ENCODE measurements around the gene TMEM151B.
A peak's percentile ranks its signal among the peaks of the same experiment; 100 is the strongest.

Gene TMEM151B

GRCh38 chr6:44270526-44271405, 516 bp downstream of the TMEM151B start:
- peaks cover 7% of the 10 kb centered on the region for H3K27me3 ChIP-seq (ENCODE audit: low read depth)
- peak overlapping the region; percentile 13; the same call in 1 of the 2 replicates for H3K4me3 ChIP-seq
- DNase-seq (ENCODE audit: low spot score in 2 of 2) = peak in 1 of 2 experiments; percentile 68
- no peaks in the 10 kb centered on the region for H3K36me3 ChIP-seq (replicated peaks)
- H3K9me3 ChIP-seq = no peaks in the 10 kb centered on the region
- peaks cover under 1% of the 10 kb centered on the region; the same call in 1 of the 2 replicates for H3K4me1 ChIP-seq
- in situ Hi-C loops (cut with MboI; ENCODE audit: low sequenced_read_pairs) = no loop called here

DNA sequence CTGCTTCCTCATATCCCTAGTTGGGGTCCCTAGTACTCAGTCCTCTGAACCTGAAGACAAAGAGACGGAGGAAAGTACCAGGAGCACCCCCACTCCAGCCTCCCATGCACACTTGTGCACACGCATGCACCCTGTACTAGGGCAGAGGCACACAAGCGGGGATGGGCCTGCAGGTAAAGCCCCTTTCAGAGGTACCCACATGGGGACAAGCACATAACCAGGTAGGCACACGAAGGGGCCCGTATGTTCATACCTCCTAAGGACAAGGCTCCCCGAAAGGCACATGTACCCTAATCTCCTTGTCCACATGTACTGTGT, 1.1 kb downstream of the TMEM151B start:
- H3K27me3 ChIP-seq (ENCODE audit: low read depth) = peaks cover 7% of the 10 kb centered on the region
- no peaks in the 10 kb centered on the region for H3K4me1 ChIP-seq
- no peaks in the 10 kb centered on the region for H3K9me3 ChIP-seq
- no peak for DNase-seq (ENCODE audit: low spot score in 2 of 2)
- H3K4me3 ChIP-seq = no peak overlapping the region
- H3K36me3 ChIP-seq (replicated peaks) = no peaks in the 10 kb centered on the region
- in situ Hi-C loops (cut with MboI; ENCODE audit: low sequenced_read_pairs) = no loop called here

- in situ Hi-C loops (cut with MboI; ENCODE audit: low sequenced_read_pairs) = no loop called here
- H3K27me3 ChIP-seq (ENCODE audit: low read depth) = peaks cover 7% of the 10 kb centered on the region
- DNase-seq (ENCODE audit: low spot score in 2 of 2) = no peak
Measured at GRCh38 chr6:44271914-44272313, 1.7 kb downstream of the TMEM151B start.

GRCh38 chr6:44272529-44272928, 2.3 kb downstream of the TMEM151B start:
- Histone ChIP-seq H3K9me3 (no peaks in the 10 kb centered on the region), H3K27me3 (ENCODE audit: low read depth) (peaks cover 11% of the 10 kb centered on the region), H3K4me3 (no peak overlapping the region), H3K4me1 (no peaks in the 10 kb centered on the region), H3K36me3 (replicated peaks) (no peaks in the 10 kb centered on the region)
- no peak for DNase-seq (ENCODE audit: low spot score in 2 of 2)
- in situ Hi-C loops (cut with MboI; ENCODE audit: low sequenced_read_pairs) = no loop called here

More at GRCh38 chr6:44271914-44272313, 1.7 kb downstream of the TMEM151B start:
- Histone ChIP-seq H3K4me1 (no peaks in the 10 kb centered on the region), H3K9me3 (no peaks in the 10 kb centered on the region), H3K36me3 (replicated peaks) (no peaks in the 10 kb centered on the region), H3K4me3 (no peak overlapping the region)

DNA sequence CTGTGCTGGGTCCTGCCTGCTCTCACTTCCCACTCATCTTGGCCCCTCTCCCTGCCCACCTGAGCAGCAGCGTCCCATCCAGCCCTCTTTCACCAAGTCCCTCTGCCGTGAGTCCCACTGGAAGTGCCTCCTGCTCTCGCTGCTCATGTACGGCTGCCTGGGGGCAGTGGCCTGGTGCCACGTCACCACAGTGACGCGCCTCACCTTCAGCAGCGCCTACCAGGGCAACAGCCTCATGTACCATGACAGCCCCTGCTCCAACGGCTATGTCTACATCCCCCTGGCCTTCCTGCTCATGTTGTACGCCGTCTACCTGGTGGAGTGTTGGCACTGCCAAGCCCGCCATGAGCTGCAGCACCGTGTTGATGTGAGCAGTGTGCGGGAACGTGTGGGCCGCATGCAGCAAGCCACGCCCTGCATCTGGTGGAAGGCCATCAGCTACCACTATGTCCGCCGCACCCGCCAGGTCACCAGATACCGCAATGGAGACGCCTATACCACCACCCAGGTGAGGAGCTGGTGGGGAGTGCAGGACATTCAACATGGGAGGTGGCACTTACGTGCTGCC, 2.8 kb downstream of the TMEM151B start:
- H3K4me3 ChIP-seq = no peak overlapping the region
- DNase-seq (ENCODE audit: low spot score in 2 of 2) = no peak
- no peaks in the 10 kb centered on the region for H3K36me3 ChIP-seq (replicated peaks)
- H3K27me3 ChIP-seq (ENCODE audit: low read depth) = peaks cover 13% of the 10 kb centered on the region
- H3K4me1 ChIP-seq = no peaks in the 10 kb centered on the region
- in situ Hi-C loops (cut with MboI; ENCODE audit: low sequenced_read_pairs) = no loop called here
- no peaks in the 10 kb centered on the region for H3K9me3 ChIP-seq

DNA sequence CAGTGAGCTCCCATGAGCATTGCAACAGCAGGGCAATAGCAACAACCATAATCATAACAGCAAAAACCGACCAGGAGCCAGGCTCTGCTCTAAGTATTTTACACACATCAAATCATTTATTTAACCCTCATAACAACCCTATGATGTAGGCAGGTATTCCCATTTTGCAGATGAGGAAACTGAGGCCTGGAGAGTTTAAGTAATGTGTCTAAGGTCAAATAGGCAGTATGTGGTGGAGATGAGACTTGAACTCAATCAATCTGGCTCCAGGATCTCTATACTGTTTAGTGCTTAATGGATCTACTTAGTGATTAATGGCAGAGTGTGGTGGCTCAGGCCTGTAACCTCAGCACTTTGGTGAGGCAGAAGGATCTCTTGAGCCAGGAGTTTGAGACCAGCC, 3.4 kb downstream of the TMEM151B start:
- no peaks in the 10 kb centered on the region for H3K4me1 ChIP-seq
- no peak for DNase-seq (ENCODE audit: low spot score in 2 of 2)
- H3K36me3 ChIP-seq (replicated peaks) = no peaks in the 10 kb centered on the region
- H3K4me3 ChIP-seq = no peak overlapping the region
- H3K9me3 ChIP-seq = no peaks in the 10 kb centered on the region
- H3K27me3 ChIP-seq (ENCODE audit: low read depth) = peaks cover 13% of the 10 kb centered on the region
- in situ Hi-C loops (cut with MboI; ENCODE audit: low sequenced_read_pairs) = no loop called here

GRCh38 chr6:44275271-44275748, 5.1 kb downstream of the TMEM151B start:
- Histone ChIP-seq H3K4me3 (no peak overlapping the region), H3K9me3 (no peaks in the 10 kb centered on the region), H3K36me3 (replicated peaks) (no peaks in the 10 kb centered on the region), H3K4me1 (no peaks in the 10 kb centered on the region), H3K27me3 (ENCODE audit: low read depth) (peaks cover 6% of the 10 kb centered on the region; the same call in 1 of the 2 replicates)
- in situ Hi-C loops (cut with MboI; ENCODE audit: low sequenced_read_pairs) = no loop called here
- DNase-seq (ENCODE audit: low spot score in 2 of 2) = no peak

GRCh38 chr6:44275749-44276648, 5.7 kb downstream of the TMEM151B start:
- Histone ChIP-seq H3K9me3 (no peaks in the 10 kb centered on the region), H3K4me1 (no peaks in the 10 kb centered on the region), H3K27me3 (ENCODE audit: low read depth) (peaks cover 6% of the 10 kb centered on the region; the same call in 1 of the 2 replicates), H3K36me3 (replicated peaks) (no peaks in the 10 kb centered on the region), H3K4me3 (no peak overlapping the region)
- in situ Hi-C loops (cut with MboI; ENCODE audit: low sequenced_read_pairs) = no loop called here
- no peak for DNase-seq (ENCODE audit: low spot score in 2 of 2)

DNA sequence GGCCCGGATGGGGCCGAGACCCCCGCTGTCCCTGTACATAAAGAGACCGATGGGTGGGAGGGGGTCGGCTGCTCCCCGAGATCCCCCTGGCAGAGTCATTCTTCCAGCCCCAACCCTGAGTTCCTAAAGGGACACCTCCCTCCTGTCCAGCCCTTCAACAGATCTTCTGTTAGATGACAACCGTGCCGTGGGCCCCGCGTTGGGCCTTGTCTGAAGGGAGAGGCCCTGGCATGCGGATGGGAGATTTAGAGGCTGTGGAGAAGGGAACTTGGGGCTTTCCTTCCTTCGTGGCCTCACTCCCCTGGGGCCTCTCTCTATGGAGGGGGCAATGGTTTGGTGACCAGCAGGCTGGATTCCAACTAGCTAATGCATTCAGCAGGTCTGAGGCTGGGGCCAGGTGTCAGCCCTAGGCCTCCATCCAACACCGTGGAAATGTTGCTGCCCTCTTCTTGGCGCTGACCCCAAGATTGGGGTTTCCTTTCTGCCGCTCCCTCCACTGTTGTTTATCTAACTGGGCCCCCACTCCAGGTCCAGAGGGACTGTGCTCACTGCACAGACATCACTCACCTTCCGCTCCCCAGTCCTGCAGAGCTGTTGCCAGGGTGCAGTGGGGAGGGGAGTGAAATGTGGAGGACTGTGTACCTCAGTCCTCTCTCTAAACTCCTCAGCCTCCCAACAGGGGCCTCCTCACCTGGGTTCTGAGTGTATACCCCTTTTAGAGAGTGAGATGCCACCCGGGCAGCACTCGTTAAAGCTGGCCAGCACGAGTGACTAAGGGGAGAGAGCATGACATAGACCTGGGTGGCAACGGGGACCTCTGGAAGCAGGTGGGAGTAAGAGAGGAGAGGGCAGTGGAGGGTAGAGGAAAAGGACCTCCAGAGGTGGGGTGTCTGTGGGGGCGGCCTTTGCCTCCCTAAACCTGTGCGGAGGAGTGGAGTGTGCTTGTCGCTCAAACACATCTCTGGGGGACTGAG, 6.7 kb downstream of the TMEM151B start:
- in situ Hi-C loops (cut with MboI; ENCODE audit: low sequenced_read_pairs) = no loop called here
- DNase-seq (ENCODE audit: low spot score in 2 of 2) = no peak
- no peaks in the 10 kb centered on the region for H3K9me3 ChIP-seq
- no peak overlapping the region for H3K4me3 ChIP-seq
- peaks cover 6% of the 10 kb centered on the region; the same call in 1 of the 2 replicates for H3K27me3 ChIP-seq (ENCODE audit: low read depth)
- H3K36me3 ChIP-seq (replicated peaks) = no peaks in the 10 kb centered on the region
- no peaks in the 10 kb centered on the region for H3K4me1 ChIP-seq

DNA sequence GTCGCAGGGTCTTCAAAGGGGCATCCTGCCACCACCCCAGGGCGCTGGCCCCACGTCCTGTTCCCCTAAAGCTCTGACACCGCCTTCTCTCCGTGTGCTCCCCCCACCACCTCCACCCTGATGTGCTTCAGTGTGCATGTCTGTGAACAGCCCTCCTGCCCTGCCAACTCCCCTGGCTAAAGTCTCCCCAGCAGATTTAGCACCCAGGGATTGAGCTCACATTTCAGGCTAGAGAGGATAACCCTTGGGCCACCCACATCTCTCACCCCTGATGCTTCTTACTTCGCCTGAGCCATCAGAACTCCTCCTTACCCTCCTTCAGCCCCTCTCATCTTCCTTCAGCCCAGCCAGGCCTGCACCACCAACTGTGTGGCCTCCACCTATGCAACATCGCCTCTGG, 7.5 kb downstream of the TMEM151B start:
- Histone ChIP-seq H3K4me1 (no peaks in the 10 kb centered on the region), H3K9me3 (no peaks in the 10 kb centered on the region), H3K27me3 (ENCODE audit: low read depth) (peaks cover 6% of the 10 kb centered on the region), H3K36me3 (replicated peaks) (no peaks in the 10 kb centered on the region), H3K4me3 (no peak overlapping the region)
- in situ Hi-C loops (cut with MboI; ENCODE audit: low sequenced_read_pairs) = no loop called here
- DNase-seq (ENCODE audit: low spot score in 2 of 2) = no peak

DNA sequence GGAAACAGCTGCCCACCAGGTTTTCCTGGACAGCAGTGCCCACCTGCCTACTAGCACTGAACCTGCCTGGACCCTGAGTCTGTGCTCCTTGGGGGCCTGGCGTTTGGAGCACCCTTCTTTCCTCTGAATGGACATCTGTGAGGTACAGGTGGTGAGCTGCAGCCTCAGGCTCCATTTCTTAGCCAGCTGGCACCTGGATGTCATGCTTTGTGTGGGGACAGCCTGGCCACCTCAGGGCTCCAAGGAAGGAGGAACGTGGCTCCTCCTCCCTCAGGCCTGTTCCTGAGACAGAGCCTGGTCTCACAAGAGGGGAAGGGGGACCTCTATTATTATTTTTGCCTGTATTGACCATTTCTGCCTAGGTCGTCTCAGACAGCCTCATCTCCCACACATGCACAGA, 8.1 kb downstream of the TMEM151B start:
- peaks cover 9% of the 10 kb centered on the region for H3K27me3 ChIP-seq (ENCODE audit: low read depth)
- no peak overlapping the region for H3K4me3 ChIP-seq
- no peak for DNase-seq (ENCODE audit: low spot score in 2 of 2)
- no peaks in the 10 kb centered on the region for H3K9me3 ChIP-seq
- H3K36me3 ChIP-seq (replicated peaks) = no peaks in the 10 kb centered on the region
- in situ Hi-C loops (cut with MboI; ENCODE audit: low sequenced_read_pairs) = no loop called here
- no peaks in the 10 kb centered on the region for H3K4me1 ChIP-seq

DNA sequence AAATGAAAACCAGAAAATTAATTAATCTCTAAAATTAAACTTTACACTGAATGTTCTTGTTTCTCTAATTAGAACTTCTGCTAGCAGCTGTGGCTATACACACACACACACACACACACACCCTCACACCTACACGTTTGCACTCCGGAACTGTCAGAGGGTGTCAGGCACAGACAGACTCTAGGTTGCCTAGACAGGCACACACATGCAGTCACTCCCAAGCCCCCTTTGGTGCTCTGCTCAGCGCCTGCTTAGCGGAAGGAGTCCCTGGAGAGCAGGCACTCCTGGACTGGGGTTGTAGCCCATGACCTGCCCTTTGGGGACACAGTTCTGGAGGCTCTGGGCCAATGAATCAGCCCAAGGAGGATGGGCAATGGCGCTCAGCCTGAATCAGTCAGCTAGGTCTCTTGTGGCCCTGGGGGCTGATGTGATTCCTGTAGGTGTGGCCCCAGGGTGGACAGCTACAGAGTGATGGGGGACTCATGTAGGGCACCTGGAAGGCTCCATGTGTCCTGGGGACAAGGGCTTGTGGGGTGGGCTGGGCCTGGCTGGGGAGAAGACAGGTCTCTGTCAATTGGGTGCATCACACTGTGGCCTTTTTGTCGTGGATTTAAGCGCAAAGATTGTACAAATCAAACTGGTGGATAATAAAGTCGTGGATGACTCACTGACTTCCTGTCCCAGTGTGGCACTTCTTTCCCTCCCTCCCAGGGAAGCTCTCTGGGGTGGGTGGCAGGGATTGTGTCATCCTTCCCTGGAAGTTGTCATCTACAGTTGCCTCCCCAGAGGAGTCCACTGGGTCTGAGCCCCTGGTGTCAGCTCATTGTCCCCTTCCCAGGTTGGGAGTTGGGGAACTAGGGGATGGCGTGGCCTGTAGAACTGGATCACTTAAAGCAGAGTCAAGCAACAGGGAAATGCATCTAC, 8.8 kb downstream of the TMEM151B start:
- Histone ChIP-seq H3K4me1 (no peaks in the 10 kb centered on the region), H3K9me3 (no peaks in the 10 kb centered on the region), H3K4me3 (no peak overlapping the region), H3K36me3 (replicated peaks) (no peaks in the 10 kb centered on the region), H3K27me3 (ENCODE audit: low read depth) (peaks cover 17% of the 10 kb centered on the region)
- DNase-seq (ENCODE audit: low spot score in 2 of 2) = no peak
- in situ Hi-C loops (cut with MboI; ENCODE audit: low sequenced_read_pairs) = no loop called here

Measured in HAP-1 (cell line).